ENCODE results near the gene DLX1. TPM values are rescaled to one million over a fixed set of nuclear protein-coding genes. Genes with fewer than 3 reads are reported as not detected.

Gene DLX1
- total RNA-seq, 2 donors from 2014 or later, result 0.17 TPM; not detected in 1

GRCh38 chr2:172083628-172084394 lies 1.5 kb upstream of the DLX1 start:
- intact Hi-C loops (cut with DNase I, micrococcal nuclease), result no loop called here
- ATAC-seq, result no peak
- no peak for DNase-seq

- intact Hi-C loops (cut with DNase I, micrococcal nuclease), result no loop called here
- DNase-seq (no peak), ATAC-seq (no peak)
Measured at GRCh38 chr2:172084395-172084644, 987 bp upstream of the DLX1 start.

- DNase-seq, result peak; percentile 74 to 78
- ATAC-seq, result peak; percentile 91
- intact Hi-C loops (cut with DNase I, micrococcal nuclease), result no loop called here
Measured at GRCh38 chr2:172084645-172085459, 455 bp upstream of the DLX1 start.

GRCh38 chr2:172086241-172087206 lies 1.2 kb downstream of the DLX1 start:
- intact Hi-C loops (cut with DNase I, micrococcal nuclease), result no loop called here
- ATAC-seq, result peak; percentile 70
- peak in 1 of 2 donors; percentile 67 for DNase-seq

GRCh38 chr2:172087207-172087779 lies 2.0 kb downstream of the DLX1 start:
- DNase-seq (no peak), ATAC-seq (no peak)

GRCh38 chr2:172087780-172088244 lies 2.5 kb downstream of the DLX1 start:
- no peak for ATAC-seq
- DNase-seq, result no peak
- intact Hi-C loops (cut with DNase I, micrococcal nuclease), result no loop called here

More at GRCh38 chr2:172087207-172087779, 2.0 kb downstream of the DLX1 start:
- intact Hi-C loops (cut with DNase I, micrococcal nuclease), result no loop called here

GRCh38 chr2:172088245-172089004 lies 3.1 kb downstream of the DLX1 start:
- DNase-seq, result no peak
- intact Hi-C loops (cut with DNase I, micrococcal nuclease), result no loop called here
- no peak for ATAC-seq

- intact Hi-C loops (cut with DNase I, micrococcal nuclease), result no loop called here
- no peak for DNase-seq
- ATAC-seq, result no peak
Measured at GRCh38 chr2:172089005-172089504, 3.7 kb downstream of the DLX1 start.

GRCh38 chr2:172089633-172090032 lies 4.3 kb downstream of the DLX1 start:
- intact Hi-C loops (cut with DNase I, micrococcal nuclease), result no loop called here
- ATAC-seq, result no peak
- no peak for DNase-seq

- intact Hi-C loops (cut with DNase I, micrococcal nuclease), result no loop called here
- DNase-seq (no peak), ATAC-seq (no peak)
Measured at GRCh38 chr2:172090044-172090961, 5.0 kb downstream of the DLX1 start.

- intact Hi-C loops (cut with DNase I, micrococcal nuclease), result no loop called here
- ATAC-seq (no peak), DNase-seq (no peak)
Measured at GRCh38 chr2:172091000-172091641, 5.8 kb downstream of the DLX1 start.

- intact Hi-C loops (cut with DNase I, micrococcal nuclease), result no loop called here
- ATAC-seq (no peak), DNase-seq (no peak)
Measured at GRCh38 chr2:172091761-172092566, 6.7 kb downstream of the DLX1 start.

GRCh38 chr2:172092716-172093415 lies 7.6 kb downstream of the DLX1 start:
- no peak for ATAC-seq
- intact Hi-C loops (cut with DNase I, micrococcal nuclease), result no loop called here
- DNase-seq, result no peak

GRCh38 chr2:172093416-172094293 lies 8.3 kb downstream of the DLX1 start:
- intact Hi-C loops (cut with DNase I, micrococcal nuclease), result no loop called here
- no peak for DNase-seq
- ATAC-seq, result no peak
